WI38 (cell line): Measurements from ENCODE around the gene KLHL3.

Experiments used
- H3K4me3 ChIP-seq: 2 replicates; pipeline ENCODE4 v1.5.1; 2011; ENCODE audit warnings: low read depth, mild to moderate bottlenecking, control low read depth, low read length
- TF ChIP-seq, protein P1 (sequence below): IDR thresholded peaks from 2 replicates; pipeline ENCODE4 v1.5.1; 2012; ENCODE audit warnings: low read depth, mild to moderate bottlenecking, control low read depth, low read length

Gene KLHL3

DNA sequence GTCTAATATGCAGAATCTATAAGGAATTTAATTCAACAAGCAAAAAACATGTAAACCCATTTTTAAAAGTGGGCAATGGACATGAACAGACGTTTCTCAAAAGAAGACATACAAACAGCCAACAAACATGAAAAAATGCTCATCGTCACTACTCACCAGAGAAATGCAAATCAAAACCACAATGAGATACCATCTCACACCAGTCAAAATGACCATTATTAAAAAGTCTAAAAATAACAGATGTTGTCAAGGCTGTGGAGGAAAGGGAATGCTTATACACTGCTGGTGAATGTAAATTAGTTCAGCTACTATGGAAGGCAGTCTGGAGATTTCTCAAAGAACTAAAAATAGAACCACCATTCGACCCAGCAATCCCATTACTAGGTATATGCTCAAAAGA, 3.1 kb upstream of the KLHL3 start:
- no peak overlapping the region for H3K4me3 ChIP-seq
- TF ChIP-seq, protein P1, sequence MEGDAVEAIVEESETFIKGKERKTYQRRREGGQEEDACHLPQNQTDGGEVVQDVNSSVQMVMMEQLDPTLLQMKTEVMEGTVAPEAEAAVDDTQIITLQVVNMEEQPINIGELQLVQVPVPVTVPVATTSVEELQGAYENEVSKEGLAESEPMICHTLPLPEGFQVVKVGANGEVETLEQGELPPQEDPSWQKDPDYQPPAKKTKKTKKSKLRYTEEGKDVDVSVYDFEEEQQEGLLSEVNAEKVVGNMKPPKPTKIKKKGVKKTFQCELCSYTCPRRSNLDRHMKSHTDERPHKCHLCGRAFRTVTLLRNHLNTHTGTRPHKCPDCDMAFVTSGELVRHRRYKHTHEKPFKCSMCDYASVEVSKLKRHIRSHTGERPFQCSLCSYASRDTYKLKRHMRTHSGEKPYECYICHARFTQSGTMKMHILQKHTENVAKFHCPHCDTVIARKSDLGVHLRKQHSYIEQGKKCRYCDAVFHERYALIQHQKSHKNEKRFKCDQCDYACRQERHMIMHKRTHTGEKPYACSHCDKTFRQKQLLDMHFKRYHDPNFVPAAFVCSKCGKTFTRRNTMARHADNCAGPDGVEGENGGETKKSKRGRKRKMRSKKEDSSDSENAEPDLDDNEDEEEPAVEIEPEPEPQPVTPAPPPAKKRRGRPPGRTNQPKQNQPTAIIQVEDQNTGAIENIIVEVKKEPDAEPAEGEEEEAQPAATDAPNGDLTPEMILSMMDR, result no peak

DNA sequence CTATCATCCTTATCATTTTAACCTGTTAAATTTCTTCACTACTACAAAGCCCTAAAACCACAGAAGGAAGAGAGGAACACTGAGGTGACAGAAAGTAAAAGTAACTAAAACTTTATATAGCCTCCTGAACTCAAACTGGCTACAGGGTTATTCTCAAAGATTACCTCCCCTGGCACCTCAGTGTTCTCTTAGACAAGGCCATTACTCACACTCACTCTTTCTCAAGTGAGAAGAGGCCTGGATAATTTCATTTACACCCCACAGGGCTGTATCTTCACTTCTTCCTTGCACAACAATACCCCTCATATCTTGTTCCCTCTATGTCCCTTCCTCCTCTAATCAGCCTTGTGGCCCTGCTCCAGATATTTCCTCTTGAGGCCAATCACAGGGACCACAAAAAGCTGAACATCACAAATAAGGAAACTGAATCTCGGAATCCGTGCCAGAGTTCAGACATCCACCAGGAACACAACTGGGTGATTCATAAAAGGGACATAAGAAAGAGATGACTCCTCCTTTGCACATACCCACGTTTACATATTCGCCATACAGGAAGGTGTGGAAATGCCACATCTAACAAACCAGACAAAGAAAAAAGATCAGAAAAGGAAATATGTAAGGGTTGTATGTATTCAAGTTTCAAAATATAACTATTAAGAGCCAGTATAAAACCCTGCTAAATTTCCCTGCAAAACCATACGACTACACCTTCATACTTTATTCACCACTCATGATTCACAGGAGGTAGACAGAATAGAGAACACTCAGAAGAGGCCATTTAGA, 1.7 kb upstream of the KLHL3 start:
- TF ChIP-seq, protein P1, result no peak
- no peak overlapping the region for H3K4me3 ChIP-seq

DNA sequence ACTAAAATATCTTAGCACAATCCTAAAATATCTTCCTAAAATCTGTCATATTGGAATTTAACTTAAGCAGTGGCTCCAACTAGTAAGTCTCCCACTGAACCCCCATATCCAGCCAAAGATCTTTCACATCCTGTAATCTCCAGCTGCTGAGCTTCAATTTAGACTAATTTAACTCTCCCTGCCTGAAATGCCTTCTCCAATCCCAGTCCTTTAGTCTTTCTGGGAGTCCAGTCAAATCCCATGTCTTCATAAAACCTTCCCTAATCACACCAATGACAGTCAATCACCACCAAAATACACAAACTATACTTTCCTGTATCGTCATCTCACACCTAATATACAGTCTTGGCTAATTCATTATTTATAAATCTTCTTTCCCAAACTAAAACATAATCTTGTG, 607 bp upstream of the KLHL3 start:
- TF ChIP-seq, protein P1, result no peak
- no peak overlapping the region for H3K4me3 ChIP-seq

DNA sequence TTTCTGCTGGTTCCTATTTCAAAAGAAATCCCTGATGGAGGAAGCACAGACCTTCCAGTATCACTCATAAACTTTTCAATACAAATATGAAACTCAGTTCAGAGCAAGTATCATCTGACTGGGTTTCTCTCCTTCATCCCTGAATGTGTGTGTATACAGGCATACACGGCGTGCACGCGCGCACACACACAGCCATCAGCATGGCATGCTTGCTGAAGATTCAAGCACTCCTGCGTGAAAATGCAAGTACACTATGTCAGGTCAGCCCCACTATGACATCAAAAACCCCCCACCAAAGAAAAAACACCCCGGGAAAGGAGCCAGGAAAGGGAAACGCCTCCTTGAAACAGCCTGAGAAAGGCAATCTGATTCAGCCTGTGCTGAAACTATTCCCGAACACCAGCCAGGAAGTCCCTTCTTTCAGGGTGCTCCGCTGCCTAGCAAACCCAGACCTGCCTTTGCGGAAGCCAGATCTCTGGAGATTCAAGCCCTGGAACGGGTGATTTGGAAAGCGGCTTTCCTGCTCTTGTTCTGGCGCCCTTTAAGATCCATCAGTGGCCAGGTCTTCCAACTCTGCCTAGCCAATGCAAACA, 831 bp downstream of the KLHL3 start:
- TF ChIP-seq, protein P1, result no peak

DNA sequence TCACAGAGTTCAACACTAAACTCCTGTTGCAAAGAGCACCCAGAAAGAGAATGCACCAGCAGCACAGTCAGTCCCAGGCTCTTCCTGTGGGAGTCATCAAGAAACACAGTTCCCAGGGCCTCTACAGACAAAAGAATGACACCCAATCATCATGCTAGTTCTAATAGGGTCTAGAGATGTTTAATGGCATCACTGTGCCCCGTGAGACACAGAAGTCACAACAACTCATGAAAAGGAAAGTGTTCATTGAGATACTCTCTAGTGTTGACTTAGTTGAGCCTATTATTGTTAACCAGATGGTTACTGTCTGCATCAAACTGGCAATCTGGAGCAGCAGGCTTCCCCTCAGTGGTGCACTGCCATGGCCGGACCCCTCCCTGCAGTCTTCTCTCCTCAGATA, 1.6 kb downstream of the KLHL3 start:
- TF ChIP-seq, protein P1, result no peak
- no peak overlapping the region for H3K4me3 ChIP-seq

More for the DNA sequence above, 831 bp downstream of the KLHL3 start:
- peak overlapping the region; percentile 59 for H3K4me3 ChIP-seq

GRCh38 chr5:137733922-137734321, 2.0 kb downstream of the KLHL3 start:
- no peak overlapping the region for H3K4me3 ChIP-seq

GRCh38 chr5:137733006-137733405, 2.9 kb downstream of the KLHL3 start:
- H3K4me3 ChIP-seq, result no peak overlapping the region
- TF ChIP-seq, protein P1, result no peak

More at GRCh38 chr5:137733922-137734321, 2.0 kb downstream of the KLHL3 start:
- TF ChIP-seq, protein P1, result no peak
